ENCODE data around the gene H2BK1.

H2BK1 gene

GRCh38 chr7:151231080-151231479, 20.8 kb upstream of the H2BK1 start:
- DNase-seq, result no peak

GRCh38 chr7:151229249-151229648, 19.0 kb upstream of the H2BK1 start:
- DNase-seq, result no peak

- no peak for DNase-seq
These were observed 18.0 kb upstream of the H2BK1 start for GRCh38 chr7:151228024-151228866.

- DNase-seq, result peak; percentile 96 to 97
These were observed 16.8 kb upstream of the H2BK1 start, which contains the start of gene ABCF2 for GRCh38 chr7:151226875-151227782. Gene ABCF2 (minus strand): TSS chr7:151227205. CDS start chr7:151226458, 747 bp downstream.

GRCh38 chr7:151226560-151226874, 16.2 kb upstream of the H2BK1 start:
- no peak for DNase-seq

GRCh38 chr7:151225948-151226510, 15.7 kb upstream of the H2BK1 start:
- DNase-seq, result no peak

GRCh38 chr7:151223728-151224127, 13.4 kb upstream of the H2BK1 start:
- DNase-seq, result no peak

- no peak for DNase-seq
These were observed 7.9 kb upstream of the H2BK1 start for GRCh38 chr7:151218170-151218569.

GRCh38 chr7:151215396-151215795, 5.1 kb upstream of the H2BK1 start:
- no peak for DNase-seq

GRCh38 chr7:151213826-151214225, 3.5 kb upstream of the H2BK1 start:
- DNase-seq, result no peak

GRCh38 chr7:151212626-151213025, 2.3 kb upstream of the H2BK1 start:
- no peak for DNase-seq

GRCh38 chr7:151211155-151211772, 976 bp upstream of the H2BK1 start:
- no peak for DNase-seq

GRCh38 chr7:151209588-151209987, 700 bp downstream of the H2BK1 start:
- no peak for DNase-seq

GRCh38 chr7:151208253-151208862, 1.9 kb downstream of the H2BK1 start:
- DNase-seq, result no peak

- DNase-seq, result no peak
These were observed 2.5 kb downstream of the H2BK1 start for GRCh38 chr7:151207804-151208203.

- no peak for DNase-seq
These were observed 3.0 kb downstream of the H2BK1 start for GRCh38 chr7:151207315-151207714.

GRCh38 chr7:151206914-151207313, 3.4 kb downstream of the H2BK1 start:
- peak; percentile 16 to 74 for DNase-seq

- DNase-seq, result no peak
These were observed 4.6 kb downstream of the H2BK1 start for GRCh38 chr7:151205730-151206129.

GRCh38 chr7:151204383-151205032, 5.8 kb downstream of the H2BK1 start:
- DNase-seq, result no peak

GRCh38 chr7:151202836-151203235, 7.5 kb downstream of the H2BK1 start:
- no peak for DNase-seq

GRCh38 chr7:151201751-151202150, 8.5 kb downstream of the H2BK1 start:
- DNase-seq, result no peak

- DNase-seq, result no peak
These were observed 8.9 kb downstream of the H2BK1 start for GRCh38 chr7:151201344-151201743.

Measured in CD4-positive, alpha-beta T cell treated with Interleukin-4 for 1 hour (primary cell).